Memory B cell (primary cell): ENCODE measurements around the gene SGK1.
"Not testable (repeated sequence)": the region's sequence is repeated elsewhere in the genome, so short reads cannot be mapped to it uniquely, and the experiment has no call there.

Experiments used
- ATAC-seq: fragments of 150-1000 bp; cut with Tn5 transposase; 2 replicates; pipeline ENCODE4 v1.10.0; 2021; ENCODE audit warnings: low read depth, mild to moderate bottlenecking, moderate library complexity
- DNase-seq, 2 donors: peaks; one replicate each; pipeline ENCODE4 v3.0.0; 2022; ENCODE audit warnings: low spot score in 2 of 2
- H3K27ac Mint-ChIP-seq: one replicate; pipeline ENCODE4 v1.8.0; 2022; ENCODE audit warnings: mild to moderate bottlenecking, moderate library complexity, mixed read lengths
- H3K27me3 Mint-ChIP-seq: one replicate; pipeline ENCODE4 v1.8.0; 2022; ENCODE audit warnings: mixed read lengths
- H3K36me3 Mint-ChIP-seq: one replicate; pipeline ENCODE4 v1.8.0; 2022; ENCODE audit warnings: mild to moderate bottlenecking, mixed read lengths
- H3K4me1 Mint-ChIP-seq: one replicate; pipeline ENCODE4 v1.8.0; 2022; ENCODE audit warnings: mixed read lengths
- H3K4me3 Mint-ChIP-seq: one replicate; pipeline ENCODE4 v1.8.0; 2022; ENCODE audit warnings: mild to moderate bottlenecking, moderate library complexity, mixed read lengths
- H3K9me3 Mint-ChIP-seq: one replicate; pipeline ENCODE4 v1.8.0; 2022; ENCODE audit warnings: mixed read lengths

Gene SGK1

DNA sequence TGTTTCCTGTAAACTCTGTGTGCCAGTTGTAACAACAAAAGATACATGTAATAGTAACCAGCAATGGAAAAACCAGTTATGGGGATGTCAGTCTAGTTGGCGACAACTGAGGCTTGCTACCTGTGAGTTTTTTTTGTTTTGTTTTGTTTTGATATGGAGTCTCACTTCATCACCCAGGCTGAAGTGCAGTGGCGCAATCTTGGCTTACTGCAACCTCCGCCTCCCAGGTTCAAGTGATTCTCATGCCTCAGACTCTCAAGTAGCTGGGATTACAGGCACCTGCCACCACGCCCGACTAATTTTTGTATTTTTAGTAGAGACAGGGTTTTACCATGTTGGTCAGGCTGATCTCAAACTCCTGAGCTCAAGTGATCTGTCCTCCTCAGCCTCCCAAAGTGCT, 136.2 kb downstream of the SGK1 start:
- not testable (repeated sequence) for H3K4me3 Mint-ChIP-seq, DNase-seq, H3K27ac Mint-ChIP-seq, H3K27me3 Mint-ChIP-seq, H3K9me3 Mint-ChIP-seq, ATAC-seq, H3K36me3 Mint-ChIP-seq
- H3K4me1 Mint-ChIP-seq, result peaks cover 13% of the 10 kb centered on the region

DNA sequence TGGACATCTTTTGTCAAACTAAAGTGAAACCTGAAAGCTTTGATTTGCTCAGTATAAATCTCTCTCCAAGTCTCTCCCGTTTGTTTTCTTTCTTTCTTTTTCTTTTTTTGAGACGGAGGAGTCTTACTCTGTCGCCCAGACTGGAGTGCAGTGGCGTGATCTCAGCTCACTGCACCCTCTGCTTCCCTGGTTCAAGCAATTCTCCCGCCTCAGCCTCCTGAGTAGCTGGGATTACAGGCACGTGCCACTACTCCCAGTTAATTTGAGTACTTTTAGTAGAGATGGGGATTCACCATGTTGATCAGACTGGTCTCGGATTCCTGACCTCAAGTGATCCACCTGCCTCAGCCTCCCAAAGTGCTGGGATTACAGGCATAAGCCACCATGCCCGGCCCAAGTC, 136.7 kb downstream of the SGK1 start:
- not testable (repeated sequence) for H3K4me3 Mint-ChIP-seq, ATAC-seq, H3K9me3 Mint-ChIP-seq, H3K36me3 Mint-ChIP-seq, H3K27me3 Mint-ChIP-seq, DNase-seq, H3K27ac Mint-ChIP-seq
- H3K4me1 Mint-ChIP-seq, result peaks cover 13% of the 10 kb centered on the region

GRCh38 chr6:134180540-134180939, 137.4 kb downstream of the SGK1 start:
- not testable (repeated sequence) for ATAC-seq, H3K27ac Mint-ChIP-seq, H3K36me3 Mint-ChIP-seq, H3K9me3 Mint-ChIP-seq, H3K27me3 Mint-ChIP-seq, H3K4me3 Mint-ChIP-seq, DNase-seq
- H3K4me1 Mint-ChIP-seq, result peaks cover 19% of the 10 kb centered on the region

DNA sequence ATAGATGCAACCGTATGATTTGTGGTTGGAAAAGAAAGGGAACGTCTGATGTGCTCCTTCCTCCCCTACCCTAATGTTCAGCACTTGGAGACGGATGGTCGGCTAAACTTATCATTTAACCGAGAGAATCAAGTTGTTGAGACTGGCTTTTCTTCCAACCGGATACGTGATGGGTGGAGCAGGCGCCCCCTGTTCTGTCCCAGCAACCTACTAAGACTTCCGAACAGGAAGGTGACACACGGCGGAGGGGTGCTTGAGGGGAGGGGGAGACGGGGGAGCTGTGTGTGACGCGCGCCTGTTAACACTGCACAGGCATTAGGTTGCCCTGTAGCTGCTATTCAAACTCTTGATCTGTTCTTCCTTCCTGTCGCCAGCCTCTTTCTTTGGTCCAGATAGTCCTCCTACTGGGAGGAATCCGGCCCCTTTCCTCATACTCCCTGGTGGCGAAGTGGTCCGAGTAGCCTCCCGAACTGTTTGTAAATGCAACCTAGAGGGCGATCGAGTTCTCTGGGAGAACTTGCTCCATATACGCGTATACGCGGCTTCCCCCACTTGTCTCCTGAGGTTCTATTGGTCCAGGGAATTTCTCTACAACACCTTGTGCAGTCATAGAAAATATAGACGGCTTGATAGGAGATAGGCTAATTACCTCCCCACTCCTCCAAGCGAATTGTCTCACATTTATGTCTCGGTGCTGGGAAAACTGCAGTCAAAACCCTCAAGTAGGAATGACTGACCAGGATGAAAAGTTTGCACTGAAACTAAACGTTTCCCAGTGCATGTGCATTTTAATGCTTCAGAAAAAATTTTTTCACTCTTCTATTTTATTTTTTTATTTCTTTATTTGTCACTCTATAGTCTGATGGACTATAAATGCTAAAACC, 139.5 kb downstream of the SGK1 start:
- Mint-ChIP-seq H3K36me3 (no peaks in the 10 kb centered on the region), H3K4me3 (peak overlapping the region; percentile 90), H3K27ac (peak overlapping the region; percentile 83), H3K9me3 (no peaks in the 10 kb centered on the region), H3K27me3 (peaks cover 1% of the 10 kb centered on the region), H3K4me1 (peaks cover 28% of the 10 kb centered on the region)
- DNase-seq (peak; percentile 35 to 45), ATAC-seq (peak; percentile 25)

GRCh38 chr6:134177753-134178160, 140.2 kb downstream of the SGK1 start:
- H3K36me3 Mint-ChIP-seq, result no peaks in the 10 kb centered on the region
- H3K4me1 Mint-ChIP-seq, result peaks cover 28% of the 10 kb centered on the region
- DNase-seq (no peak), ATAC-seq (no peak)
- peak overlapping the region; percentile 90 for H3K4me3 Mint-ChIP-seq
- no peaks in the 10 kb centered on the region for H3K9me3 Mint-ChIP-seq
- H3K27me3 Mint-ChIP-seq, result peaks cover 1% of the 10 kb centered on the region
- H3K27ac Mint-ChIP-seq, result peak overlapping the region; percentile 83

DNA sequence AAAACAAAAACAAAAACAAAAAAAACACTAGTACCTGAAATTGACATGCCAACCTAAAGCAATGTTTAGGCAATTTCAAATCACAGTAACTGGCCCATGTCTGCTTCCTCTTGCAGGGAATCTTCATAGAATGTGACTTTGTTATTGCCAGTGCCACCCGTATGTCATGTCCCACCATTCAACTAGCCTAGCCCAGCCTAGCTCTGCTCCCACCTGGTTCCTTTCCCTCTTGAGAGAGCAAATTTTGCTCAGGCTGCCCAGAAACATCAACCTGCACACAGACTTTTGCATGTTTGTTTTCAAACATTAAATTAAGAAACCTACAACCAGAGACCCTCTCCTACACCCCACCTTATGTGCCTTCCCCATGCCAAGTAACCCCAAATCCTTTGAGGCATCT, 140.7 kb downstream of the SGK1 start:
- no peak for DNase-seq
- Mint-ChIP-seq H3K9me3 (no peaks in the 10 kb centered on the region), H3K4me1 (peaks cover 28% of the 10 kb centered on the region), H3K27me3 (peaks cover 1% of the 10 kb centered on the region), H3K36me3 (no peaks in the 10 kb centered on the region), H3K27ac (no peak overlapping the region), H3K4me3 (peak overlapping the region; percentile 90)
- ATAC-seq, result no peak

DNA sequence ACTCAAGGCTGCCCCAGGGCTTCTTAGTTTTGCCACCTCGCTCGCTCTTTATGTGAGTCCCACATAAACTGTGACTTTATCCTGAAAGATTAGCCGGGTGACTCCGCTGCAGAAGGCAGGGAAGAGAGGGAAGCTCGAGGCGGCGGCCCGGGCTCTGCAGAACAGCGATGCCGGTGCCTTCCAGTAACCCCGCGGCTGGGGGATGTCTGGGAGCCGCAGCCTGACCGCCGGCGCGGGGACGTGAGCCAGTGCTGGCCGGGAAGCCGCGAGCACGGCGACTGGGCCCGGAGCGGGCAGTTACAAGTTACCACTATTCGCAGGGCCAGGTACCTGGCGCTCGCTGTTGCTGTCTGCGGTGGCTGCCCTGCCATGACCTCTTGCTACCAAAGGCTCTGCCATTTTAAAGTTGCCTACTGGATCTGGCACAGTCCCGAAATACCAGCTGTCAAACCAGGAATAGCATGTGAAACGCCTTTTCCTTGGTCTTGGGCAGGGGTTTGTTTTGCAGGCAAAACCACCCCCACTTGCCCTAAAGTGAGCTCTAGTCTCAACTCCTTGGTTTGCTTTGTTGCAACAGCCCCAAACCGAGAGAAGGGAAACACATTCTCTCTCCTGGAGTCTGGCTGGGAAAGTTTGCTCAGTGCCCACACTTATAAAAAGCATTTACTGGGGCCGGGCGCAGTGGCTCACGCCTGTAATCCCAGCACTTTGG, 141.5 kb downstream of the SGK1 start:
- ATAC-seq, result no peak
- Mint-ChIP-seq H3K4me1 (peaks cover 28% of the 10 kb centered on the region), H3K4me3 (peak overlapping the region; percentile 96), H3K27me3 (peaks cover 1% of the 10 kb centered on the region), H3K36me3 (no peaks in the 10 kb centered on the region), H3K9me3 (no peaks in the 10 kb centered on the region), H3K27ac (peak overlapping the region; percentile 91)
- DNase-seq, result peak in 1 of 2 donors; percentile 27

DNA sequence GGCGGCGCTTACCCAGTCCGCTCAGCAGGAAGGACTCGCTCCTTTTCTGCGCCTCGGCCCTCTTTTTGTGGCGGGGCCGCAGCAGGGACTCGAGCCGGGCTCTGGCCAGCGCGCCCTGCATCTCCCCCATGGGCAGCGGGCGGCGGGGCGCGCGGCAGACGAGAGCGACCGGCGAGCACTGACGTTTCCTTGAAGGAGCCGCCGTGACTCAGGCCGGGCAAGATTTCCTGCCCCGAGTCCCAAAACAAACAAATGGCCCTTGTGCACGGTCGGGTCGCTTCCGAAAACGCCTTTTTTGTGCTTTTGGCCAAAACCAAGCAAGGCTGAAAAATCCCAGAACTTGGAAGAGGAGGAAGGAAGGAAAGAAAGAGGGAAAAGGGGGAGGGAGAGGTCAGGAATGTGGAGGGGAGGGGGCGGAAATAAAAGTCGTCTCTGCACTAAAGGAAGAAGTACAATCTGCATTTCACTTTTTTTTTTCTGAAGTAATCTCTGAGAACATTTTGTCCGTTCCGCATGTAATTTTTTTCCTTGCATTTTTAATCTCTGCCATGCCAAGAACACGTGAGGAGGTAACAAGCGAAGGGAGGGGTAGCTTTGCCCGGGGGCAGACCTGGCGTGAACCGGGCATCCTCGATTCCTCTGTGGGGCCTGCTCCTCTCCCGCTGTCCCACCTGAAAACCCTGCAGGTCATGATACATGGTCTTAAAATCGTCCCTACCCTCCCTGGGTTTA, 142.2 kb downstream of the SGK1 start:
- Mint-ChIP-seq H3K27ac (peak overlapping the region; percentile 91), H3K4me3 (peak overlapping the region; percentile 96), H3K36me3 (no peaks in the 10 kb centered on the region), H3K9me3 (no peaks in the 10 kb centered on the region), H3K27me3 (peaks cover 1% of the 10 kb centered on the region), H3K4me1 (peaks cover 32% of the 10 kb centered on the region)
- DNase-seq, result no peak
- no peak for ATAC-seq

- peak; percentile 80 for ATAC-seq
- Mint-ChIP-seq H3K36me3 (peaks cover 3% of the 10 kb centered on the region), H3K9me3 (no peaks in the 10 kb centered on the region), H3K4me1 (peaks cover 34% of the 10 kb centered on the region), H3K27ac (peak overlapping the region; percentile 91), H3K27me3 (peaks cover 1% of the 10 kb centered on the region), H3K4me3 (peak overlapping the region; percentile 96)
- peak; percentile 91 to 92 for DNase-seq
These were observed 143.0 kb downstream of the SGK1 start for GRCh38 chr6:134174672-134175531.

- peaks cover 6% of the 10 kb centered on the region for H3K36me3 Mint-ChIP-seq
- DNase-seq, result peak; percentile 86 to 89
- H3K27ac Mint-ChIP-seq, result peak overlapping the region; percentile 91
- no peaks in the 10 kb centered on the region for H3K9me3 Mint-ChIP-seq
- peak; percentile 25 for ATAC-seq
- H3K27me3 Mint-ChIP-seq, result peaks cover 1% of the 10 kb centered on the region
- peak overlapping the region; percentile 96 for H3K4me3 Mint-ChIP-seq
- peaks cover 38% of the 10 kb centered on the region for H3K4me1 Mint-ChIP-seq
These were observed 143.8 kb downstream of the SGK1 start for GRCh38 chr6:134173936-134174671.

DNA sequence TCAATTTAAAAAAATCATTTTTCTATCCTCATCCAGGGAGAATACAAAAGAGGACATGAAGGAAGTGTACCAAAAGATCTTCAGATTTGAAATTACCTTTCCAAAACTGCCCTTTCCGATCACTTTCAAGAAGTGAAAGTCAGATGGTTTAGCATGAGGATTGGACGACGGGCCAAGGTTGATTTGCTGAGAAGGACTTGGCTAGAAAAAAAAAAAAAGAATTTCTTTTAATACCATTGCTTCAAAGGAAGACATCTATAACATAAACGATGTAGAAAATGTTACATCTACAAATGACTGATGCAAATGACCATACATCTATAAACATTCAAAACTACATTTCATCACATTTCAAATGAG, 144.6 kb downstream of the SGK1 start:
- H3K36me3 Mint-ChIP-seq, result peaks cover 9% of the 10 kb centered on the region
- no peak for DNase-seq
- H3K27ac Mint-ChIP-seq, result no peak overlapping the region

GRCh38 chr6:134172706-134173365, 145.1 kb downstream of the SGK1 start:
- Mint-ChIP-seq H3K27ac (no peak overlapping the region), H3K36me3 (peaks cover 9% of the 10 kb centered on the region), H3K9me3 (no peaks in the 10 kb centered on the region), H3K4me1 (peaks cover 31% of the 10 kb centered on the region), H3K4me3 (peak overlapping the region; percentile 11), H3K27me3 (peaks cover 1% of the 10 kb centered on the region)
- no peak for ATAC-seq
- DNase-seq, result no peak

More for the DNA sequence above, 144.6 kb downstream of the SGK1 start:
- no peak for ATAC-seq
- peaks cover 1% of the 10 kb centered on the region for H3K27me3 Mint-ChIP-seq
- peaks cover 35% of the 10 kb centered on the region for H3K4me1 Mint-ChIP-seq
- H3K4me3 Mint-ChIP-seq, result peak overlapping the region; percentile 96
- no peaks in the 10 kb centered on the region for H3K9me3 Mint-ChIP-seq
